ENCODE measurements around the gene SPATA6L. TPM values are rescaled to one million over a fixed set of nuclear protein-coding genes. Genes with fewer than 3 reads are reported as not detected.
"Not testable (repeated sequence)": the region's sequence is repeated elsewhere in the genome, so short reads cannot be mapped to it uniquely, and the experiment has no call there.

Gene SPATA6L
- total and polyA plus RNA-seq, 2 experiments from 2014 or later = 0.65 to 0.69 TPM

- Histone ChIP-seq H4K20me1 (ENCODE audit: insufficient read depth) (no peaks in the 10 kb centered on the region), H3F3A (ENCODE audit: insufficient read depth) (peaks cover 23% of the 10 kb centered on the region), H3K4me3 (no peak overlapping the region), H3K4me1 (ENCODE audit: insufficient read depth) (peaks cover 24% of the 10 kb centered on the region), H3K9ac (no peak overlapping the region), H3K9me3 (ENCODE audit: low read depth) (no peaks in the 10 kb centered on the region), H2AFZ (no peak overlapping the region), H3K27me3 (replicated peaks; ENCODE audit: insufficient read depth) (no peaks in the 10 kb centered on the region), H3K9me2 (ENCODE audit: insufficient read depth) (no peaks in the 10 kb centered on the region), H3K4me2 (ENCODE audit: unreplicated experiment) (no peak overlapping the region), H3K36me3 (ENCODE audit: low read depth) (no peaks in the 10 kb centered on the region), H3K79me2 (ENCODE audit: insufficient read depth) (no peaks in the 10 kb centered on the region), H3K27ac (no peak overlapping the region)
- in situ Hi-C loops (cut with MboI) = no loop called here
- WGBS, 2 experiments (ENCODE audit: low coverage in 1 of 2, low lambda C conversion rate in 2 of 2, missing lambda C conversion rate in 2 of 2) = 92 to 95% methylated on average over 2 of the region's 2 CpGs
- TF ChIP-seq EZH2 (IDR thresholded peaks at IDR 0.05; ENCODE audit: insufficient read depth, poor library complexity, severe bottlenecking) (no peak), EZH2phosphoT487 (IDR thresholded peaks at IDR 0.05; ENCODE audit: insufficient read depth, low read depth) (no peak)
- DNase-seq = no peak
Observed at GRCh38 chr9:4618700-4619099, 47.6 kb downstream of the SPATA6L start.

DNA sequence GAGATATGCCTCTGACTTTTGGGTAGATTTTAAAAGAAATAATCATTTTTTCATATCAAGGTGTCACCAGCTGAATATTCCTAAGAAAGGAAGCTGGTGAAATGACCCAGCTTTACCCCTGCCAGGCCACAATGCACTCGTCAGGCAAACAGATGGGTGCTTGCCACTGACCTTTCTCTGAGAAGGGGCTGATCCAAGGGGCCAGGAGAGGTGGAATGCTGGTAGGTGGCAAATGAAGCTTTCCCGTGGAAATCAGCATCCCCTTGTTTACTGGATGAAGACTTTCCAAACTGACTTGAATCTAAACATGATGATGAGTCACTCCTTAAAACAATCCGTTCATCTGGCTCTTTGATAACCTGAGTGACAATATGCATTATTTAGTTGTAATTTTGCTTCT lies 48.5 kb downstream of the SPATA6L start:
- DNase-seq = no peak
- no peak overlapping the region for H3K9ac ChIP-seq
- in situ Hi-C loops (cut with MboI) = no loop called here
- H3K9me2 ChIP-seq (ENCODE audit: insufficient read depth) = no peaks in the 10 kb centered on the region
- 73 to 80% methylated on average over 3 of the region's 3 CpGs for WGBS, 2 experiments (ENCODE audit: low coverage in 1 of 2, low lambda C conversion rate in 2 of 2, missing lambda C conversion rate in 2 of 2)
- no peaks in the 10 kb centered on the region for H3K9me3 ChIP-seq (ENCODE audit: low read depth)
- no peak overlapping the region for H3K27ac ChIP-seq
- H3K4me1 ChIP-seq (ENCODE audit: insufficient read depth) = peaks cover 24% of the 10 kb centered on the region
- H3K36me3 ChIP-seq (ENCODE audit: low read depth) = no peaks in the 10 kb centered on the region
- no peak overlapping the region for H3K4me3 ChIP-seq
- no peak overlapping the region for H3K4me2 ChIP-seq (ENCODE audit: unreplicated experiment)
- peaks cover 23% of the 10 kb centered on the region for H3F3A ChIP-seq (ENCODE audit: insufficient read depth)
- no peaks in the 10 kb centered on the region for H3K27me3 ChIP-seq (replicated peaks; ENCODE audit: insufficient read depth)
- no peak overlapping the region for H2AFZ ChIP-seq
- H4K20me1 ChIP-seq (ENCODE audit: insufficient read depth) = no peaks in the 10 kb centered on the region
- no peaks in the 10 kb centered on the region for H3K79me2 ChIP-seq (ENCODE audit: insufficient read depth)
- TF ChIP-seq EZH2 (IDR thresholded peaks at IDR 0.05; ENCODE audit: insufficient read depth, poor library complexity, severe bottlenecking) = no peak
- no peak for TF ChIP-seq EZH2phosphoT487 (IDR thresholded peaks at IDR 0.05; ENCODE audit: insufficient read depth, low read depth)

GRCh38 chr9:4615778-4616177 lies 50.5 kb downstream of the SPATA6L start:
- no peaks in the 10 kb centered on the region for H4K20me1 ChIP-seq (ENCODE audit: insufficient read depth)
- H3K79me2 ChIP-seq (ENCODE audit: insufficient read depth) = no peaks in the 10 kb centered on the region
- DNase-seq = no peak
- in situ Hi-C loops (cut with MboI) = no loop called here
- peak overlapping the region; percentile 81 for H3K27ac ChIP-seq
- no peak overlapping the region for H3K4me3 ChIP-seq
- TF ChIP-seq EZH2 (IDR thresholded peaks at IDR 0.05; ENCODE audit: insufficient read depth, poor library complexity, severe bottlenecking) (no peak), EZH2phosphoT487 (IDR thresholded peaks at IDR 0.05; ENCODE audit: insufficient read depth, low read depth) (no peak)
- peak overlapping the region; percentile 19 for H3K4me2 ChIP-seq (ENCODE audit: unreplicated experiment)
- WGBS, 2 experiments (ENCODE audit: low coverage in 1 of 2, low lambda C conversion rate in 2 of 2, missing lambda C conversion rate in 2 of 2) = 94 to 97% methylated on average over 5 of the region's 5 CpGs
- no peaks in the 10 kb centered on the region for H3K27me3 ChIP-seq (replicated peaks; ENCODE audit: insufficient read depth)
- peaks cover 23% of the 10 kb centered on the region for H3F3A ChIP-seq (ENCODE audit: insufficient read depth)
- H3K36me3 ChIP-seq (ENCODE audit: low read depth) = no peaks in the 10 kb centered on the region
- H3K9ac ChIP-seq = no peak overlapping the region
- H2AFZ ChIP-seq = peak overlapping the region; percentile 58
- peaks cover 17% of the 10 kb centered on the region for H3K4me1 ChIP-seq (ENCODE audit: insufficient read depth)
- H3K9me3 ChIP-seq (ENCODE audit: low read depth) = no peaks in the 10 kb centered on the region
- H3K9me2 ChIP-seq (ENCODE audit: insufficient read depth) = no peaks in the 10 kb centered on the region

DNA sequence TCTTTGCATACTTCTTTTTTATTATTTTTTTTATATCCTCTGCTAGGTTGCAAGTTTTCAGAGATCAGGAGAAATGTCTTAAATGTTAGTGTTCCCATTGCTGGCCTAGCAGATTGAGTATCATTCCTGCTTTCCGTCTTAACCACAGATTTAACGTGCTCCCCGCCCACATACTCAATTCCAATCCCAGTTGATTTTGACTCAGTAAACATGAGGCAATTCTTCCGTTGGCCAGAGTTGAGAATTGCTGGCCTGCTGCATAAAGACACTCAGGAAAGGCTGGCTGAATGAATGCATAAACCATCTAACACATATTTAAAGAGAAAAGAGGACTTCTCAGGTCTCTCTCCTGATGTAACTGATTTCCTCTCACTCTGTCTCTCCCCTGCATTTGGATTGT lies 51.0 kb downstream of the SPATA6L start:
- H3K4me1 ChIP-seq (ENCODE audit: insufficient read depth) = peaks cover 17% of the 10 kb centered on the region
- TF ChIP-seq EZH2phosphoT487 (IDR thresholded peaks at IDR 0.05; ENCODE audit: insufficient read depth, low read depth) (no peak), EZH2 (IDR thresholded peaks at IDR 0.05; ENCODE audit: insufficient read depth, poor library complexity, severe bottlenecking) (no peak)
- H3K36me3 ChIP-seq (ENCODE audit: low read depth) = no peaks in the 10 kb centered on the region
- WGBS, 2 experiments (ENCODE audit: low coverage in 1 of 2, low lambda C conversion rate in 2 of 2, missing lambda C conversion rate in 2 of 2) = 2 to 5% methylated on average over 4 of the region's 4 CpGs
- peak overlapping the region; percentile 77 for H3K4me2 ChIP-seq (ENCODE audit: unreplicated experiment)
- no peaks in the 10 kb centered on the region for H4K20me1 ChIP-seq (ENCODE audit: insufficient read depth)
- 0 out of 2 replicates have a peak overlapping the region, but pooled peaks have one; percentile 31 for H3K4me3 ChIP-seq
- peak overlapping the region; percentile 58 for H2AFZ ChIP-seq
- H3K27ac ChIP-seq = peak overlapping the region; percentile 81
- in situ Hi-C loops (cut with MboI) = no loop called here
- H3K79me2 ChIP-seq (ENCODE audit: insufficient read depth) = no peaks in the 10 kb centered on the region
- H3F3A ChIP-seq (ENCODE audit: insufficient read depth) = peaks cover 23% of the 10 kb centered on the region
- H3K9me2 ChIP-seq (ENCODE audit: insufficient read depth) = no peaks in the 10 kb centered on the region
- H3K27me3 ChIP-seq (replicated peaks; ENCODE audit: insufficient read depth) = no peaks in the 10 kb centered on the region
- peak; percentile 94 for DNase-seq
- no peaks in the 10 kb centered on the region for H3K9me3 ChIP-seq (ENCODE audit: low read depth)
- peak overlapping the region; percentile 37; the same call in 1 of the 2 replicates for H3K9ac ChIP-seq

GRCh38 chr9:4614627-4615026 lies 51.7 kb downstream of the SPATA6L start:
- Histone ChIP-seq H3K9me3 (ENCODE audit: low read depth) (no peaks in the 10 kb centered on the region), H4K20me1 (ENCODE audit: insufficient read depth) (no peaks in the 10 kb centered on the region), H2AFZ (no peak overlapping the region), H3K4me1 (ENCODE audit: insufficient read depth) (peaks cover 17% of the 10 kb centered on the region), H3K4me2 (ENCODE audit: unreplicated experiment) (peak overlapping the region; percentile 77), H3K9ac (peak overlapping the region; percentile 37; the same call in 1 of the 2 replicates), H3F3A (ENCODE audit: insufficient read depth) (peaks cover 23% of the 10 kb centered on the region), H3K4me3 (0 out of 2 replicates have a peak overlapping the region, but pooled peaks have one; percentile 31), H3K79me2 (ENCODE audit: insufficient read depth) (no peaks in the 10 kb centered on the region), H3K27ac (peak overlapping the region; percentile 81), H3K9me2 (ENCODE audit: insufficient read depth) (no peaks in the 10 kb centered on the region), H3K36me3 (ENCODE audit: low read depth) (no peaks in the 10 kb centered on the region), H3K27me3 (replicated peaks; ENCODE audit: insufficient read depth) (no peaks in the 10 kb centered on the region)
- 46 to 61% methylated on average over 1 of the region's 1 CpG for WGBS, 2 experiments (ENCODE audit: low coverage in 1 of 2, low lambda C conversion rate in 2 of 2, missing lambda C conversion rate in 2 of 2)
- in situ Hi-C loops (cut with MboI) = no loop called here
- no peak for TF ChIP-seq EZH2phosphoT487 (IDR thresholded peaks at IDR 0.05; ENCODE audit: insufficient read depth, low read depth)
- no peak for TF ChIP-seq EZH2 (IDR thresholded peaks at IDR 0.05; ENCODE audit: insufficient read depth, poor library complexity, severe bottlenecking)
- peak; percentile 74 for DNase-seq

GRCh38 chr9:4606033-4606432 lies 60.2 kb downstream of the SPATA6L start:
- WGBS, 2 experiments (ENCODE audit: low coverage in 1 of 2, low lambda C conversion rate in 2 of 2, missing lambda C conversion rate in 2 of 2) = 78 to 84% methylated on average over 12 to 15 of the region's 15 CpGs
- not testable (repeated sequence) for DNase-seq

More at GRCh38 chr9:4606033-4606432, 60.2 kb downstream of the SPATA6L start:
- H4K20me1 ChIP-seq (ENCODE audit: insufficient read depth); H3K4me1 ChIP-seq (ENCODE audit: insufficient read depth); H3K4me3 ChIP-seq; H3K9ac ChIP-seq; H3K27ac ChIP-seq; H3F3A ChIP-seq (ENCODE audit: insufficient read depth); H3K9me2 ChIP-seq (ENCODE audit: insufficient read depth); H3K79me2 ChIP-seq (ENCODE audit: insufficient read depth); H3K36me3 ChIP-seq (ENCODE audit: low read depth); in situ Hi-C loops (cut with MboI); H2AFZ ChIP-seq; H3K27me3 ChIP-seq (replicated peaks; ENCODE audit: insufficient read depth); H3K9me3 ChIP-seq (ENCODE audit: low read depth); H3K4me2 ChIP-seq (ENCODE audit: unreplicated experiment): not testable (repeated sequence)
